Common myeloid progenitor, CD34-positive (primary cell): ENCODE measurements around the gene PHF2.

ENCODE experiments used
- CTCF ChIA-PET: fragments of 350-600 bp; sonication (Branson Sonifier 250); formaldehyde crosslinking; loops from one replicate; lab custom pipeline; 2021; ENCODE audit warnings: antibody characterized with exemption; lab: Charles Lee
- POLR2A ChIA-PET: fragments of 350-600 bp; sonication (Branson Sonifier 250); formaldehyde crosslinking; loops from one replicate; lab custom pipeline; 2021; ENCODE audit warnings: antibody characterized with exemption; lab: Charles Lee
- DNase-seq, 3 donors: peaks; one replicate each; pipeline versions ENCODE4 v3.0.0 to v3.0.0-alpha.2; 2013
- H3K27ac ChIP-seq, 2 experiments: 1 replicate in 1 of 2; 2 replicates in 1 of 2; pipeline ENCODE4 v1.7.0; 2013; ENCODE audit warnings: inconsistent platforms in 2 of 2, low read length in 2 of 2, mild to moderate bottlenecking in 2 of 2, low read depth in 1 of 2, moderate library complexity in 1 of 2; ENCODE audit not compliant: severe bottlenecking in 2 of 2, insufficient read depth in 1 of 2, poor library complexity in 1 of 2
- H3K27me3 ChIP-seq, 5 experiments: replicated peaks in 2 of 5; 1 replicate in 3 of 5; 2 replicates in 2 of 5; pipeline versions ENCODE4 v1.6.1 to v1.7.0; 2013; ENCODE audit warnings: low read length in 4 of 5, mild to moderate bottlenecking in 2 of 5, moderate library complexity in 2 of 5, inconsistent platforms in 1 of 5; ENCODE audit not compliant: insufficient read depth in 5 of 5, control insufficient read depth in 4 of 5
- H3K36me3 ChIP-seq, 4 experiments: 1 replicate in 2 of 4; 2 replicates in 2 of 4; pipeline versions ENCODE4 v1.6.1 to v1.7.0; 2013; ENCODE audit warnings: low read length in 3 of 4, control low read depth in 1 of 4, mild to moderate bottlenecking in 1 of 4; ENCODE audit not compliant: control insufficient read depth in 4 of 4, insufficient read depth in 4 of 4
- H3K4me1 ChIP-seq, 4 experiments: 1 replicate in 3 of 4; 2 replicates in 1 of 4; pipeline versions ENCODE4 v1.6.1 to v1.7.1; 2013; ENCODE audit warnings: low read length in 3 of 4, mild to moderate bottlenecking in 3 of 4, control low read depth in 1 of 4, inconsistent platforms in 1 of 4, moderate library complexity in 1 of 4; ENCODE audit not compliant: control insufficient read depth in 4 of 4, insufficient read depth in 4 of 4; ENCODE audit errors: control extremely low read depth in 1 of 4
- H3K4me3 ChIP-seq, 7 experiments: 1 replicate in 4 of 7; 2 replicates in 3 of 7; pipeline versions ENCODE4 v1.5.1 to v1.7.0; 2013; ENCODE audit warnings: mild to moderate bottlenecking in 7 of 7, low read length in 6 of 7, moderate library complexity in 6 of 7, inconsistent platforms in 2 of 7, low read depth in 2 of 7, control low read depth in 1 of 7; ENCODE audit not compliant: insufficient read depth in 4 of 7, control insufficient read depth in 1 of 7; ENCODE audit errors: extremely low read depth in 1 of 7
- H3K9me3 ChIP-seq, 5 experiments: 1 replicate in 4 of 5; 2 replicates in 1 of 5; pipeline versions ENCODE4 v1.6.1 to v1.7.1; 2013; ENCODE audit warnings: low read length in 4 of 5, mild to moderate bottlenecking in 2 of 5, inconsistent platforms in 1 of 5, low read depth in 1 of 5, moderate library complexity in 1 of 5; ENCODE audit not compliant: control insufficient read depth in 4 of 5, insufficient read depth in 2 of 5; ENCODE audit errors: control extremely low read depth in 1 of 5
- WGBS: methylation state at CpG from one replicate; pipeline ENCODE4 v1.1.5; 2013; ENCODE audit not compliant: insufficient coverage; 5-methylcytosine and 5-hydroxymethylcytosine counted together

The PHF2 gene

DNA sequence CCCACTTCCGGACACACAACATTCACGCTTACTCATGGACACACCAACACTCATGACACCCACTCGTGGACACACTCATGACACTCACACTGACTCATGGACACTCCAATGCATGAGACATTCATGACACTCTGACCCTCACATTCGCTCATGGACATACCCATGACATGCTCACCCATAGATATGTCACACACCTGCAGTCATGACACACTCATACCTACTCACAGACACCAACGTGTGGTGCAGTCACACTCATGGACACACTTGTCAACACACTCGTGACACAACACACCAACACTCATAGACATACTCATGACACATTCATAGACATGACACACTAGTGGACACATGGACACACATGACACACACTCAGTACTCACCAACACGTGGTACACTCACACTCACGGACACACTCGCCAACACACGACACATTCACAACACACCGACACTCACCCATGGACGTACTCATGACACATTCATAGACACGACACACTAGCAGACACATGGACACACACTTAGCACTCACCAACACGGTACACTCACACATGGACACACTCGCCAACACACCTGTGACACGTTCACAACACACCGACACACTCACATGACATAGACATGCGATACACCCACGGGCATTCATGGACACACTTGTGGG lies 73.4 kb downstream of the PHF2 start:
- Histone ChIP-seq H3K4me1 (no peaks in the 10 kb centered on the region), H3K27me3 (no peaks in the 10 kb centered on the region), H3K27ac (no peak overlapping the region), H3K9me3 (no peaks in the 10 kb centered on the region), H3K36me3 (peaks cover 12 to 69% (median 51%) of the 10 kb centered on the region in 4 experiments), H3K4me3 (no peak overlapping the region)
- WGBS, result 91% methylated on average over 15 of the region's 19 CpGs
- DNase-seq, result no peak
- ChIA-PET POLR2A (no interaction called here), CTCF (no interaction called here)

DNA sequence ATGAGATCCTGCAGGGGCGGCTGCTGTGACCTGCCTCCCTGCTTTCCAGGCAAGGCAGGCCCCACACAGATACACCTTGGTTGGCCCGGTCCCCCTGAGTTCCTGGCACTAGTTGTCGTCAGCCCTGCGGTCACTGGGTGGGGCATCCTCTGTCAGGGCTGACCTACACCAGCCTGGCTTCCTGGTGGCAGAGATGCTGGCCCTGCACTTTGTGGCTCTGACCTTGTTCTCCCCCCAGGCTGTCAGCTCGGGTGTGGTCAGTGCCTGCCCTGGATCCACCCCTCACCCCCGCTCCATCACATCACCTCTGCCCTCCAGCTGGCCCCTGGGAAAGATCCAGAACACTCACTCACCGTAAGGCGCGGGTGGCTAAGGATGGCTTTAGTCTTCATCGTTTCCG lies 74.1 kb downstream of the PHF2 start:
- H3K9me3 ChIP-seq, result no peaks in the 10 kb centered on the region
- ChIA-PET POLR2A (no interaction called here), CTCF (no interaction called here)
- H3K27me3 ChIP-seq, result no peaks in the 10 kb centered on the region
- H3K36me3 ChIP-seq, result peaks cover 12 to 66% (median 51%) of the 10 kb centered on the region in 4 experiments
- H3K27ac ChIP-seq, result no peak overlapping the region
- no peak for DNase-seq
- no peak overlapping the region for H3K4me3 ChIP-seq
- WGBS, result 92% methylated on average over 3 of the region's 11 CpGs
- H3K4me1 ChIP-seq, result no peaks in the 10 kb centered on the region

DNA sequence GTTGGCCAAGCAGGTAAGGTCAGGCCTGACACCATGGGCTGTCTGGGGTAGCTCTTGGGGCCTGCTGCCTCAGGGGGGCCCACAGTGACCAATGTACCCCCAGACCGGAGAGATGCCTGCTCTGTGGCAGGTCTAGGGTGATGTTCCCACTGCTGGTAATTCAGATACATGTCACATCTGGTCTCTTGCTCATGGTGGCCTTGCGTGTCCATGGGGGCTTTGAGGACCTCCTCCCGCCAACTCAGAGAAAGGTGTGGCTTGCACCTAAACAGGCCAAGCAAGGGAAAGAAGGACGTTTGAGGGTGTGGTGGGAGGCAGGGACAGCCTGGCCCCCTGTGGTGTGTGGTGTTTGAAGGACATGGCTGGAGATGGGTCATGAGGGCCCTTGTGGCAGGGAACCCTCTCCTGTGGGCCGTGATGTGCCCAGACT lies 75.2 kb downstream of the PHF2 start:
- ChIA-PET CTCF (no interaction called here), POLR2A (no interaction called here)
- Histone ChIP-seq H3K4me3 (no peak overlapping the region), H3K27ac (no peak overlapping the region), H3K27me3 (no peaks in the 10 kb centered on the region), H3K4me1 (no peaks in the 10 kb centered on the region), H3K36me3 (peaks cover 12 to 64% (median 48%) of the 10 kb centered on the region in 4 experiments), H3K9me3 (no peaks in the 10 kb centered on the region)
- WGBS, result 100% methylated on average over 4 of the region's 5 CpGs
- no peak for DNase-seq

DNA sequence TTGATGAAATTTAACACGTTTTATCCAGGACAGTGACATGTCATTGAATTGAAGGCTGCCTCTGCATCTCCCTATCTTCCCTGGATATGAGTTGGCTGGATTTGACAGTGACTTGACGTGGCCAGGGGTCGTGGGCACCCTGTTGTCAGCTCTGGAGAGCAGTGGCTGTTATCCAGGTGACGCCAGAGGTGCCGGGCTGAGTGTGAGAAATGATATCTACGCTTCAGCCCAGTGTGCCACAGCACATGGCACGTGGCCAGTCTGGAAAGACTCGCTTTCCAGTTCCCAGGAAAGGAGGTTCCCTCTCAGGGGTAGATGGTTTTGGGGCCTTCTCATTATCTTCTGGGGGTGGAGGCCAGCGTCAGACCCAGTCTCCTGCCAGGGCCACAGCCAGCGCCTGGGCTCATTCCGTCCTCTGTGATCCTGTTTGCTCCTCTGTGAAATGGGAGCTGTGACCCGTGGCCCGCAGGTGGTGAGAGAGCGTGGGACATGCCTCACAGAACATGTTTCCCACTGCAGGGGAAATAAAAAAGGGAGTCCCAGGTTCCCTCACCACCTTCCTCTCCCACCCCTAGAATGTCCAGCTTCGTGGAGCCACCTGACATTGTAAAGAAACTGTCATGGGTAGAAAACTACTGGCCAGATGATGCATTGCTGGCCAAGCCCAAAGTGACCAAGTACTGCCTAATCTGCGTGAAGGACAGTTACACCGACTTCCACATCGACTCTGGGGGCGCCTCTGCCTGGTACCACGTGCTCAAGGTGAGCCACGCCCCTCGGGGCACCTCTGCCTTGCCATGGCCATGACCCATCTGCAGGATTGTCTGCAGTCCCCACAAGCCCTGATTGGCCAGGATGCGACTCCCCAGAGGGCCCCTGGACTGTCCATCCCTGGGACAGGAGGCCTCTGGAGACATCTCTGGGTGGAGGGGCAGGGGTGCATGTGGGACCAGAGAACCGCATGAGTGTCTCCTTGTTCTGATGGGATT lies 76.5 kb downstream of the PHF2 start:
- Histone ChIP-seq H3K4me1 (no peaks in the 10 kb centered on the region), H3K36me3 (peaks cover 14 to 69% (median 51%) of the 10 kb centered on the region in 4 experiments), H3K27me3 (no peaks in the 10 kb centered on the region), H3K27ac (no peak overlapping the region), H3K9me3 (no peaks in the 10 kb centered on the region), H3K4me3 (no peak overlapping the region)
- 99% methylated on average over 16 of the region's 24 CpGs for WGBS
- DNase-seq, result no peak
- ChIA-PET CTCF (no interaction called here), POLR2A (no interaction called here)

DNA sequence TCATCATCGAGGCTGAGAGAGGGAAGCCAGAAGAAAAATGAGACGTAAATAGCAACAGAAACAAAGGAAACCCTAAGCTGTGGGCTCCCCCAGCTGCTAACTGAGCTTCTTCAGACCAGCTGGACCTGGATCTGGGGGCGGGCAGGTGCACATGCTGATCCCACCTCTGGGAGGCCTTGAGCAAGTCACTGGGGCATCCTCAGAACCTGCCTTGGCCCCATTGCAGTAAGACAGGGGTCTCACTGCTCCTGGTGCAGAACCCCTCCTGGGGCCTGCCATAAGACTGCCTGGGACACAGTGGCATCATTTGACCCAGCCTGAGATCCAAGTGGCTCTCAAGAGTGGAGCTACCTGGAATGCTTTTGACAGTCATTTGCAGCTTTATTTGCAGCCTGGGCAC lies 77.4 kb downstream of the PHF2 start:
- CTCF ChIA-PET, result no interaction called here
- 100% methylated on average over 3 of the region's 3 CpGs for WGBS

DNA sequence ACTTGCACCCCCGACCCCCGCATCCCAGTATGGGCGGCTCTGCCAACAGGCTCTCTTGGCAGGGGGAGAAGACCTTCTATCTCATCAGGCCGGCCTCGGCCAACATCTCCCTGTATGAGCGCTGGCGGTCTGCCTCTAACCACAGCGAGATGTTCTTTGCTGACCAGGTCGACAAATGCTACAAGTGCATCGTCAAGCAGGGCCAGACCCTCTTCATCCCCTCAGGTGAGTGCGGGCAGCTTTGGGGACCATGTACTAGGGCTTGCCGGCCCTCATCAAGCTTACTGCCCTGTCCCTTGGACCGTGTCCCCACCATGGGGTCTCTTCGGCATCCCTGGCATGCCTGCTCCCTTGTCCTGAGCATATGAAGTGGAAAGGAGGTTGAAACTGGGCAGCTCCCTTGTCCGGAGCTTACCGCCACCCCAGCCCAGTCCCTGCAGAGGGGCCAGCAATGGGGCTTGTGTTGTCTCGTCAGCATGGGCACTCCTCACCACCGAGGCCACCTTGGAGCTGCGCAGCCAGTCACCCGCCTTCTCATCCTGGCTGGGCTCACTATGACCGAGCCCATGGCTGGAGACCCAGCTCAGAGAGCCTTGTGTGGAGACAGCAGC lies 78.1 kb downstream of the PHF2 start:
- no peaks in the 10 kb centered on the region for H3K9me3 ChIP-seq
- H3K4me1 ChIP-seq, result no peaks in the 10 kb centered on the region
- WGBS, result 96% methylated on average over 21 of the region's 21 CpGs
- H3K27ac ChIP-seq, result no peak overlapping the region
- H3K4me3 ChIP-seq, result no peak overlapping the region
- DNase-seq, result no peak
- POLR2A ChIA-PET, result no interaction called here
- H3K27me3 ChIP-seq, result no peaks in the 10 kb centered on the region
- CTCF ChIA-PET, result no interaction called here
- H3K36me3 ChIP-seq, result peaks cover 10 to 68% (median 50%) of the 10 kb centered on the region in 4 experiments

More for the DNA sequence above, 77.4 kb downstream of the PHF2 start:
- Histone ChIP-seq H3K4me1 (no peaks in the 10 kb centered on the region), H3K27ac (no peak overlapping the region), H3K4me3 (no peak overlapping the region), H3K27me3 (no peaks in the 10 kb centered on the region), H3K36me3 (peaks cover 14 to 70% (median 50%) of the 10 kb centered on the region in 4 experiments), H3K9me3 (no peaks in the 10 kb centered on the region)
- DNase-seq, result no peak
- POLR2A ChIA-PET, result no interaction called here
